Epithelial cell of proximal tubule (primary cell): ENCODE results near the gene TYRO3. TPM values are rescaled to one million over a fixed set of nuclear protein-coding genes. Genes with fewer than 3 reads are reported as not detected.

Source experiments
- DNase-seq: peaks from one replicate; pipeline ENCODE4 v3.0.0-alpha.2; 2011; ENCODE audit warnings: low read depth
- H3K4me3 ChIP-seq: 2 replicates; pipeline ENCODE4 v1.5.1; 2011; ENCODE audit warnings: low read depth, mild to moderate bottlenecking, low read length
- total RNA-seq: library from RNA; depleted of rRNA; stranded (reverse); fragments of >200 nt; gene quantifications from 2 replicates; pipeline ENCODE4 v1.2.3, GENCODE V29; 2015
- TF ChIP-seq, protein P1 (sequence below): conservative IDR thresholded peaks from 2 replicates; pipeline ENCODE4 v1.5.1; 2012; ENCODE audit warnings: low read depth, mild to moderate bottlenecking, low read length

Gene TYRO3
- total RNA-seq, 1 donor from 2014 or later: 2.8 TPM

DNA sequence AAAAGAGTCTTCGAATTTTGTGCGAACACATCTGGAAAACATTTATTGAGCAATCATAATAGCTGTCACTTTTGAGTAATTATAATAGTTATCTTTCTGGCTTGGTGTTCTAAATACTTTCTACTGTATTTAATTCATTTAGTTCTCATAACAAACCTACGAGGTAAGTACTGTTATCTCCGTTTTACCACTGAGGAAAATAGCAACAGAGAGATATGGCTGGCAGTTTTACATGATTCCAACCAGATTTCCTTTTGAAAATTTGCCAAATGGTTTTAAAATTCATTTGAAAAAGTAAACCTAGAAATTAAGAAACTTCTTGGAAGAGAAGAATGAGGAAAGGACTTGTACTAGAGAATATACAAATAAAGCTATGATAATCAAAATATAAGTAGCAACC is 63.9 kb downstream of the TYRO3 start:
- no peak overlapping the region for H3K4me3 ChIP-seq
- no peak for DNase-seq
- TF ChIP-seq, protein P1, sequence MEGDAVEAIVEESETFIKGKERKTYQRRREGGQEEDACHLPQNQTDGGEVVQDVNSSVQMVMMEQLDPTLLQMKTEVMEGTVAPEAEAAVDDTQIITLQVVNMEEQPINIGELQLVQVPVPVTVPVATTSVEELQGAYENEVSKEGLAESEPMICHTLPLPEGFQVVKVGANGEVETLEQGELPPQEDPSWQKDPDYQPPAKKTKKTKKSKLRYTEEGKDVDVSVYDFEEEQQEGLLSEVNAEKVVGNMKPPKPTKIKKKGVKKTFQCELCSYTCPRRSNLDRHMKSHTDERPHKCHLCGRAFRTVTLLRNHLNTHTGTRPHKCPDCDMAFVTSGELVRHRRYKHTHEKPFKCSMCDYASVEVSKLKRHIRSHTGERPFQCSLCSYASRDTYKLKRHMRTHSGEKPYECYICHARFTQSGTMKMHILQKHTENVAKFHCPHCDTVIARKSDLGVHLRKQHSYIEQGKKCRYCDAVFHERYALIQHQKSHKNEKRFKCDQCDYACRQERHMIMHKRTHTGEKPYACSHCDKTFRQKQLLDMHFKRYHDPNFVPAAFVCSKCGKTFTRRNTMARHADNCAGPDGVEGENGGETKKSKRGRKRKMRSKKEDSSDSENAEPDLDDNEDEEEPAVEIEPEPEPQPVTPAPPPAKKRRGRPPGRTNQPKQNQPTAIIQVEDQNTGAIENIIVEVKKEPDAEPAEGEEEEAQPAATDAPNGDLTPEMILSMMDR: no peak

DNA sequence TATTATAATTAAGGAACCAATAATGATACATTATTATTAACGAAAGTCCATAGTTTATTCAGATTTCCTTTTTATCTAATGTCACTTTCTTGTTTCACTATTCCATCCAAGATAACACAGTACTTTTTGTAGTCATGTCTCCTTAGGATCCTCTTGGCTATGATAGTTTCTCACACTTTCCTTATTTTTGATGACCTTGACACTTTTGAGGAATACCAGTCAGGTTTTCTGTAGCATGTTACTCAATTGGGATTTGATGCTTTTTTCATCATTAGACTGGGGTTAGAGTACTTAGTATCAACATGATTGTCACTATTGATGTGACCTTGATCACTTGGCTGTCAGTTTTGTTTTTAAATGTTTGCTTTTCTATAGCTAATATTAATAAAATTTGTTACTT is 68.2 kb downstream of the TYRO3 start:
- TF ChIP-seq, protein P1: no peak
- H3K4me3 ChIP-seq: no peak overlapping the region
- DNase-seq: no peak

DNA sequence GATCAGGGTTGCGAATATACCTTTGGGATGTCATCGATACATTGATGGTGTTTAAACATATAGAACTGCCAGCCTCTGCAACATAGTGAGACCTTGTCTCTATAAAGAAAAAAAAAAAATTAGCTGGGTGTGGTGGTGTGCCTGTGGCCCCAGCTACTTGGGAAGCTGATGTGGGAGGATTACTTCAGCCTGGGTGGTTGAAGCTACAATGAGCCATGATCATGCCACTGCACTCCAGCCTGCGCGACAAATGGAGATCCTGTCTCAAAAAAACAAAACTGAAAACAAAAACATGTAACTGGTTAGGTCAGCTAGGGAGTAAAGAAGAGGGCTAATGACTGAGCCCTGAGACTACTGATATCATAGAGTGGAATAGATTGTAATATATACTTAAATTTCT is 70.5 kb downstream of the TYRO3 start:
- DNase-seq: no peak
- H3K4me3 ChIP-seq: no peak overlapping the region
- TF ChIP-seq, protein P1: no peak

DNA sequence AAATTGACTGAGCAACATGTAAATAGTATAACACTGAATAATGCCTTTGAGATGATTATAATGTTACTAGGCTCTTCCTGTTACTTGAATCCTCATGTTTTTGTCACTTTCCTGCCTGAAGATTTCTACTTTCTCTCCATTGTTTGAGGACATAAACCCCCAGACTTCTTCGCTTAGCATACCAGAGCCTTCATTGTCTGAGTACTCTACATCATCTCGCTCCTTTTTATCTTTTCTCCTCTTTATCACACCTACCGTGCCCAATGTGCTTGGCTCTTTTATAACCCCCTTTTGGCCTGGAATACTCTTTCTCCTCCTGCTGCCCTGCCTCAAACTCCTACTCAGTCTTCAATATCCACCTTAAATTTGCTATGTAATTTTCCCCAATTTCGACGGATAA is 70.9 kb downstream of the TYRO3 start:
- TF ChIP-seq, protein P1: no peak
- DNase-seq: no peak
- H3K4me3 ChIP-seq: no peak overlapping the region

DNA sequence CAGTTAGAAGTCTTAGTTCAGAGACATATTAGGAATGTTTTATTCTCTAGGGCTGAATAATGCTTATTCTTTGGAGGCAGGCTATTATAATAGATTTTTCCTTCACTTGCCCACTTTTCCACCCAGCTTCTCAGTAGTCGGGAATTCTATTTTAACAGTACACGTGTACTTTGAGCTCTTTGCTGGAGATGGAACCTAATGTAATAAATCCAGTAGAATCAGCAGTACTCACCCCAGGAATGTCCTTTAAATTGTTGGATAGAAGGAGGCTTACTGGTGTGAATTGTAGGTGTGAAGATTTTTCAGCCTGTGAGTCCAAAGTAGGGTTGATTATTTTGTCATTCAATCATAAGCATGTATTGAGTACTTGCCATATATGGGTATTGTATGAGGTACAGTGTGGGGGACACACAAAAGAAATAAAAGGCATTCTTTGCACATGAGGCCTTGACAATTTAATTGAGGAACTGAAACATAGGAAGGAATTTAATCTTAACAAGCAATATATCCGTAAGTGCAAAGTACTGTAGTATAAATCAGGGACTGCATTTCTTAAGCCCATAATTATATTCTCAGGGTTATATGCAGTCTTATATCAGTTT is 71.7 kb downstream of the TYRO3 start:
- DNase-seq: no peak
- H3K4me3 ChIP-seq: no peak overlapping the region
- TF ChIP-seq, protein P1: no peak

DNA sequence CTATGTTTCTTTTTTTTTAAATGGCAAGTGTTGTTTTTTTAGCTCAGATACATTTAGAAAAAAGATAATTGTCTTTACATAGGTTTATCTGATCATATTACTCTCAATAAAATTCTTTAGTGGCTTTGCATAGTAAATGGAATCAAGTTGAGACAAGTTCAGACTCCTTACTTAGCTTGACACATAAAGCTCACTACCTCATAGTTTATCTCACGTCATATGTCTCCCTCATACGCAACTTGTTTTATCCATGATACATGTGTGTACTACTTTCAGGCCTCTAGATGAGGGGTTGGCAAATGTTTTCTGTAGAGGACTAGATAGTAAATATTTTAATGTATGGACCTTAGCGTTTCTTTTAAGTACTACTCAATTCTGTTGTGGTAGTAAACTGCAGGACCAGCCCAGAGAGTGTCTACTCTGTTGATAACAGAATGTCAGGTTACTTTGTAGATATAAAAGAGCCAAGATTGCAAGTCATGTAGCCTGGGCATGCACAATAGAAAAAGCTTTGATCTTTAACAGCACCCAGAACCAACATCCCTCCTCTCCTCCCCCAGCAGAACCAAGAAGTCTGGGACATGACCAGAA is 73.0 kb downstream of the TYRO3 start:
- no peak for DNase-seq
- H3K4me3 ChIP-seq: no peak overlapping the region
- TF ChIP-seq, protein P1: no peak

Other genes with a start within 250 kb of the TYRO3 start
- 21.8 and 35.4 TPM in 2 replicates for gene OIP5, start 226.6 kb upstream of the TYRO3 start, total RNA-seq
- 113 and 124 TPM in 2 replicates for gene NUSAP1, start 226.3 kb upstream of the TYRO3 start, total RNA-seq
- gene NDUFAF1, start 156.7 kb upstream of the TYRO3 start, total RNA-seq: 17.6 and 21.0 TPM in 2 replicates
- gene RTF1, start 142.1 kb upstream of the TYRO3 start, total RNA-seq: 22.1 and 23.5 TPM in 2 replicates
- 6.7 and 9.8 TPM in 2 replicates for gene ITPKA, start 65.3 kb upstream of the TYRO3 start, total RNA-seq
- gene LTK, start 45.4 kb upstream of the TYRO3 start, total RNA-seq: 0.07 and 0.69 TPM in 2 replicates
- 46.4 and 70.8 TPM in 2 replicates for gene RPAP1, start 15.0 kb upstream of the TYRO3 start, total RNA-seq
- gene MGA, start 101.2 kb downstream of the TYRO3 start, total RNA-seq: 14.8 and 20.8 TPM in 2 replicates
- 11.9 and 14.4 TPM in 2 replicates for gene MAPKBP1, start 215.3 kb downstream of the TYRO3 start, total RNA-seq